ENCODE measurements around the gene USP3.

GRCh38 chr15:63560741-63561448 lies 56.5 kb downstream of the USP3 start:
- TF ChIP-seq CTCF (conservative IDR thresholded peaks at IDR 0.05; ENCODE audit: low read length) (no peak), EZH2phosphoT487 (IDR thresholded peaks at IDR 0.05; ENCODE audit: borderline replicate concordance, low read depth, low read length) (no peak)
